ENCODE data around the gene SEMA3C.

DNA sequence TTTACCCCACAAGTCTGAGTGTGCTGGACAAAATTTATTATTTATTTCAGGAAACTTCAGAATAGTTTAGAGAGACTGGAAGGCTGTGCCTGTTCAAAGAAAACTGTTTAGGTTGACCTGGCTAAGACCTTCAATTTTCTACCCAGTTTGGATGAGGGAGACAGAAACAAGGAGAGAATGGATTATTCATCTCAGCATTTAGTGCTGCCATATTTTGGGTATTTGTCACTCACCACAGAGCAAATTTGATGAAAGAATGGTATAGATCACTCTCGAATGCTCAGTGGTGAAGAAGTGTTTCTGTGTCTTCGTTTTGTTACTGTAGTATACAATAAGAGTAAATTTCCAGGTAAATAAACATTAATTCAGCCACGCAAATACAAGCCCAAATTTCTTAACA, 71.8 kb downstream of the SEMA3C start:
- TF ChIP-seq CTCF (IDR thresholded peaks at IDR 0.05; ENCODE audit: low read depth, low read length, poor library complexity, severe bottlenecking): no peak
- no peak for TF ChIP-seq EZH2phosphoT487 (IDR thresholded peaks at IDR 0.05; ENCODE audit: borderline replicate concordance, low read length)

Data from DOHH2 (cell line).